ENCODE measurements around the gene OVOL1. TPM values are rescaled to one million over a fixed set of nuclear protein-coding genes. Genes with fewer than 3 reads are reported as not detected.
A peak's percentile ranks its signal among the peaks of the same experiment; 100 is the strongest.

The OVOL1 gene
- total RNA-seq, 2 donors from 2014 or later, result 3.4 to 5.5 TPM

DNA sequence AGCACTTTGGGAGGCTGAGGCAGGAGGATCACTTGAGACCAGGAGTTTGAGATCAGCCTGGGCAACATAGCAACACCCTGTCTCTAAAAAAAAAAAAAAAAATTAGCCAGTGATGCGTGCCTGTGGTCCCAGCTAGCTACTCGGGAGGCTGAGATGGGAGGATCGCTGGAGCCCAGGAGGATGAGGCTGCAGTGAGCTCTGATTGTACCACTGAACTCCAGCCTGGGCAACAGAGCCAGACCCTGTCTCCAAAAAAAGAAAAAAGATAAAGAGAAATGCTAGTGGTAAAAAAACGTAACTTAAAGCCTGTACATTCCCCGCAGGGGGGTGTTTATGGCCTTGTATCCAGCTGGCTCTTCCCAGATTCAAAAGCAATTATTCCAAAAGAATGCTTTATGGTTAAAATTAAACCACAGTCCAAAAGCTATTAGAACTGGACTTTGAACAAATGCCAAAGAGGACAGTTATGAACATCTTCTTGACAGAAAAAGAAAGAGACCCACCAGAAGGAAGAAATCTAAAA lies 30.5 kb downstream of the OVOL1 start:
- H3K4me3 ChIP-seq (ENCODE audit: low read length), result peak overlapping the region; percentile 86
- WGBS, 2 experiments (ENCODE audit: insufficient coverage in 1 of 2, insufficient read length in 1 of 2), result 84 to 85% methylated on average over 3 to 5 of the region's 5 CpGs
- no peak for DNase-seq
- H3K4me1 ChIP-seq (ENCODE audit: control insufficient read depth, insufficient read depth, low read length), result no peaks in the 10 kb centered on the region
- H3K36me3 Mint-ChIP-seq (ENCODE audit: low read depth), result no peaks in the 10 kb centered on the region
- peaks cover 12% of the 10 kb centered on the region for H3K27me3 Mint-ChIP-seq (ENCODE audit: insufficient read depth)
- H3K9me3 ChIP-seq (ENCODE audit: control insufficient read depth, low read length), result no peaks in the 10 kb centered on the region
- H3K27me3 ChIP-seq (ENCODE audit: control insufficient read depth, insufficient read depth, low read length, poor library complexity, severe bottlenecking), result peaks cover 15% of the 10 kb centered on the region
- H3K9ac ChIP-seq (ENCODE audit: extremely low read depth, low read length, poor library complexity, severe bottlenecking), result peak overlapping the region; percentile 53
- H3K27ac Mint-ChIP-seq, result no peak overlapping the region
- H3K36me3 ChIP-seq (ENCODE audit: control insufficient read depth, insufficient read depth, low read length), result no peaks in the 10 kb centered on the region
- H3K4me1 Mint-ChIP-seq, result peaks cover 10% of the 10 kb centered on the region
- H3K9me3 Mint-ChIP-seq, result no peaks in the 10 kb centered on the region
- H3K27ac ChIP-seq (ENCODE audit: low read depth, low read length), result no peak overlapping the region
- peak overlapping the region; percentile 55 for H3K4me3 Mint-ChIP-seq
- TF ChIP-seq CTCF (conservative IDR thresholded peaks at IDR 0.05), result no peak

DNA sequence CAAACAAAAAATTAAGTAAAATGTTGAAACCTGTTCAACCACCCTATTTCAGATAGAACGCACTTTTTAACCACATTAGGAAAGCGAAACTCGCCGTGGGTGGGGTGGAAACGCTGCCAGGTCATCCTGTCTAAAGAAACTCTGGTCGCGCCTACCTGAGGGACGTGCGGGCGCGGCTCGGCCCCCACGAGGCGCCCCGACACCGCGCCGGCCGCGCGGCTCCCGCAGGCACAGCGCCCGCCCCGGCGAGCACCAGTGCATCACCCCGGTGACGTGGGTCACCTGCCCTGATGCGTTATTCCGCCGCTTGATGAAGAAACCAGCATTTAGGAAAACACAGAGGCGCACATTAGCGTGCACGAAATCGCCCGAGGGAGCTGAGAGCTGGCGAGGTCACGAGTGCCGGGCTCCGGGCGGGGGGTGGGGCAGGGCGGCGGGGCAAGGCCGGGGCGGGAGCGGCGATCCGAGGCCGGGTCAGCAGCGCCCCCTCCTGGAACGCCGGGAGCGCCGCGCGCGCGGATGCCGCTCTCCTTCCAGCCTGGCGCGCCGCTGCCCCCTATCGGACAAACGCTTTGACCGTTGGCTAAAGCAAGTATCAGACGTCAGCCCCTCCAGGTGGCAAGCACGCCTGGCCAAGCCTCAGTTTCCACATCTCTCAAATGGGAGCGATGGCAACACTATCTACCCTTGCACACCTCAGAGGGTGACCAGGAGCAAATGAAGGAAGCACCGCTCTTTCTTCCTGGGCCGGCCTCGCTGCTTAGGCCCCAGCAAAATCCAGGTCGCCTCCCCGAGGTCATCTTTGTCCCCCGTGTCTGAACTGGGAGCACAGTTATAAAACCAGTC lies 31.2 kb downstream of the OVOL1 start:
- Histone ChIP-seq H3K9ac (ENCODE audit: extremely low read depth, low read length, poor library complexity, severe bottlenecking) (peak overlapping the region; percentile 53), H3K36me3 (ENCODE audit: control insufficient read depth, insufficient read depth, low read length) (no peaks in the 10 kb centered on the region), H3K4me3 (ENCODE audit: low read length) (peak overlapping the region; percentile 86), H3K27me3 (ENCODE audit: control insufficient read depth, insufficient read depth, low read length, poor library complexity, severe bottlenecking) (peaks cover 15% of the 10 kb centered on the region), H3K9me3 (ENCODE audit: control insufficient read depth, low read length) (no peaks in the 10 kb centered on the region), H3K4me1 (ENCODE audit: control insufficient read depth, insufficient read depth, low read length) (no peaks in the 10 kb centered on the region), H3K27ac (ENCODE audit: low read depth, low read length) (no peak overlapping the region)
- Mint-ChIP-seq H3K9me3 (no peaks in the 10 kb centered on the region), H3K4me3 (peak overlapping the region; percentile 55), H3K4me1 (peaks cover 10% of the 10 kb centered on the region), H3K36me3 (ENCODE audit: low read depth) (no peaks in the 10 kb centered on the region), H3K27me3 (ENCODE audit: insufficient read depth) (peaks cover 12% of the 10 kb centered on the region), H3K27ac (no peak overlapping the region)
- DNase-seq, result peak; percentile 98
- peak; percentile 100 for TF ChIP-seq CTCF (conservative IDR thresholded peaks at IDR 0.05)
- 11 to 29% methylated on average over 20 to 72 of the region's 74 CpGs for WGBS, 2 experiments (ENCODE audit: insufficient coverage in 1 of 2, insufficient read length in 1 of 2)

DNA sequence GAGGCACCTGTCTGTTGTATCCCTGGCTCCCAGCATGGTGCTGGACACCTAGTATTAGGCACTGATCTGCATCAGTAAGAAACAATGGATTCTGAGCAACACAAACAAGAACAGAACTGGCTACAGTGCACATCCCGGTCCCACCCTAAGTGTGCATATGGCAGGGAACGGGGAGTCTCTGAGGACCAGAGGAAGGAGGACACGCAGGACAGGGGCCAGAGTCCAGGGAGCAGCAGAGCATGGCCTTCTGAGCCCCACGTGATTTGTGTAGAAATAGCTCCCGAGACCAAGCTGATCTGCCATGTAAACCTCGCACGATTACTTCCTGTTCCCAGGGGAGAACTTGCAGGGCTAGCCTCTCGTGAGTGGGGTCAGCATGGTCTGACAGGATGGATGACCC lies 34.2 kb downstream of the OVOL1 start:
- Mint-ChIP-seq H3K27ac (no peak overlapping the region), H3K4me3 (no peak overlapping the region), H3K9me3 (no peaks in the 10 kb centered on the region), H3K4me1 (no peaks in the 10 kb centered on the region), H3K27me3 (ENCODE audit: insufficient read depth) (peaks cover 12% of the 10 kb centered on the region), H3K36me3 (ENCODE audit: low read depth) (no peaks in the 10 kb centered on the region)
- H3K9ac ChIP-seq (ENCODE audit: extremely low read depth, low read length, poor library complexity, severe bottlenecking), result no peak overlapping the region
- H3K27me3 ChIP-seq (ENCODE audit: control insufficient read depth, insufficient read depth, low read length, poor library complexity, severe bottlenecking), result peaks cover 15% of the 10 kb centered on the region
- WGBS, 2 experiments (ENCODE audit: insufficient coverage in 1 of 2, insufficient read length in 1 of 2), result 83 to 87% methylated on average over 7 to 8 of the region's 8 CpGs
- DNase-seq, result no peak
- no peak for TF ChIP-seq CTCF (conservative IDR thresholded peaks at IDR 0.05)
- no peaks in the 10 kb centered on the region for H3K4me1 ChIP-seq (ENCODE audit: control insufficient read depth, insufficient read depth, low read length)
- H3K4me3 ChIP-seq (ENCODE audit: low read length), result no peak overlapping the region
- H3K27ac ChIP-seq (ENCODE audit: low read depth, low read length), result no peak overlapping the region
- H3K36me3 ChIP-seq (ENCODE audit: control insufficient read depth, insufficient read depth, low read length), result no peaks in the 10 kb centered on the region
- no peaks in the 10 kb centered on the region for H3K9me3 ChIP-seq (ENCODE audit: control insufficient read depth, low read length)

All from endodermal cell (in vitro differentiated cells).